OCI-LY1 (cell line): ENCODE results near the gene FNDC8.
A peak's percentile ranks its signal among the peaks of the same experiment; 100 is the strongest.

Experiments used
- EZH2 ChIP-seq: fragments of 200-600 bp; sonication (generic), shearing (Covaris generic); IDR thresholded peaks from 2 replicates; pipeline ENCODE4 v1.8.0; 2017; ENCODE audit warnings: borderline replicate concordance, mixed run types, mild to moderate bottlenecking, antibody characterized with exemption, low read length, moderate library complexity, mixed read lengths
- TF ChIP-seq, protein P1 (sequence below): fragments of 200-600 bp; sonication (generic), shearing (Covaris generic); IDR thresholded peaks from 2 replicates; pipeline ENCODE4 v1.5.1; 2017; ENCODE audit warnings: mild to moderate bottlenecking, antibody characterized with exemption, low read length, moderate library complexity, mixed read lengths

DNA sequence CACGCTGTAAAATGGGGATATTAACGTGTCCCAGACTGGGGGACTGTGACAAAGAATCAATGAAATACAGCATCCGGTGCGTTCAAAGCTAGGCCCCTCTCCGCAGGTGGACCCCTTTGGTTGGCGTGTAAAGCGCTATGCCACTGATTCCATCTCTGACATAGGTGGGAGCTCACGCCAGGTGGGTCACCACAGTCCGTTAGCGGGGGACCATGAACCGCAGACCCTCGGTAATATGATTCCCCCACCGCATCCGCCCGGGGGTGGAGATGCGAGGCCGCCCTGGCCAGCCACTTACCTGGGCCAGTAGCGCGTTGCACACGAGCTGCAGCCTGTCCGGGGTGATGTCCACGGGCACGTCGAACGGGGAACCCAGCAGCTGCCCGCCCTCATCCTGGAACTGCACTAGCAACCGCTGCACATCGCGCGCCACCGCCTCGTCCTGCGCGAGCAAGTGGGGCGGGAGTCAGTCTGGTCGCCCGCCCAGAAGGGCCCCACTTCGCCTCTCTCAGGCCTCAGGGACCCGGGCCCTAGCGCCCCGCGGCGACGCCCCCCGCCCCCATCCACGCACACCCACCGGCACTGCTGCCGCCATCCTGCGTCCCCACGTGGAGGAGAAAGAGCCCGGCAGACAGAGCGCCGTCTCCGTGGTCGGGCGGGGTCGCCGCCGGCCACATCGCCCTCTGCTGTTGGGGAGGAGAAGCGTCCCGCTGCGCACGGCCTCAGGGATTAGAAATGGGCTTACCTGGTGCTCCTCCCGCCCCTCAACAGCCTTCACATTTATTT, 20.5 kb downstream of the FNDC8 start, which contains the start of gene NLE1:
- TF ChIP-seq, protein P1, sequence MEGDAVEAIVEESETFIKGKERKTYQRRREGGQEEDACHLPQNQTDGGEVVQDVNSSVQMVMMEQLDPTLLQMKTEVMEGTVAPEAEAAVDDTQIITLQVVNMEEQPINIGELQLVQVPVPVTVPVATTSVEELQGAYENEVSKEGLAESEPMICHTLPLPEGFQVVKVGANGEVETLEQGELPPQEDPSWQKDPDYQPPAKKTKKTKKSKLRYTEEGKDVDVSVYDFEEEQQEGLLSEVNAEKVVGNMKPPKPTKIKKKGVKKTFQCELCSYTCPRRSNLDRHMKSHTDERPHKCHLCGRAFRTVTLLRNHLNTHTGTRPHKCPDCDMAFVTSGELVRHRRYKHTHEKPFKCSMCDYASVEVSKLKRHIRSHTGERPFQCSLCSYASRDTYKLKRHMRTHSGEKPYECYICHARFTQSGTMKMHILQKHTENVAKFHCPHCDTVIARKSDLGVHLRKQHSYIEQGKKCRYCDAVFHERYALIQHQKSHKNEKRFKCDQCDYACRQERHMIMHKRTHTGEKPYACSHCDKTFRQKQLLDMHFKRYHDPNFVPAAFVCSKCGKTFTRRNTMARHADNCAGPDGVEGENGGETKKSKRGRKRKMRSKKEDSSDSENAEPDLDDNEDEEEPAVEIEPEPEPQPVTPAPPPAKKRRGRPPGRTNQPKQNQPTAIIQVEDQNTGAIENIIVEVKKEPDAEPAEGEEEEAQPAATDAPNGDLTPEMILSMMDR, result peak; percentile 81
- no peak for TF ChIP-seq EZH2
